ENCODE measurements around the gene ENO1.

ENO1 gene

GRCh38 chr1:8870103-8870502, 8.4 kb downstream of the ENO1 start:
- no peak for DNase-seq

DNA sequence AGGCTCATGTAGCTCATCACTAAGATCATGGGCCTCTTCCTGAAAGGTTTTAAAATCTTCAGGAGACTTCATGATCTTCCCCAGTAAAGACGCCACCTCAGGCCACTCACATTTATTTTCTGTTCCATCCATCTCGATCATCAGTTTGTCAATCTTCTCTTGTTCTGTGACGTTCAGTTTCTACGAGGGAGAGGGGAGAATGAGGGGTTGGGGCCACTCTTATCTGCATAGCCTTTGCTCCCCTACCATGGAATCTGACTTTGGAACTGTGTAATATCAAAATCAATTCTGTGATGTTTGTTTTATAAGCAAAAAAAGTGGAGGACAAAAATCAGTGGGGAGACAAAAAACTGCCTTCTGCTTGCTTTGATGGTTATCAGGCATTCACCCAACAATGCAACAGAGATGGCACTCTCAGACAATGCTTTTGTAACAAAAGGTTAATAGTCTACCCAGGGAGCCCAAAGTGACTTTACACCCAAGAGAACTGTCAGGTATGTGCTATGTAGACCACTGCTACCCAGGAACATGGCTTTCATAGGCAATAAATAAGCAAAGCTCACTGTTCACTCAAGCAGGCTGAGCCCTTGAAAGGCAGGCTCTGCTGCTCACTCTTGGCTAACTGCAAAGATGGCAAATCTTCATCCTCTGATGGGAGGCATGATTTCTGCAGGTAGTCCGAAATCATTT, 10.5 kb downstream of the ENO1 start:
- no peak for DNase-seq

- DNase-seq: no peak
Observed at GRCh38 chr1:8866792-8867415, 11.6 kb downstream of the ENO1 start.

DNA sequence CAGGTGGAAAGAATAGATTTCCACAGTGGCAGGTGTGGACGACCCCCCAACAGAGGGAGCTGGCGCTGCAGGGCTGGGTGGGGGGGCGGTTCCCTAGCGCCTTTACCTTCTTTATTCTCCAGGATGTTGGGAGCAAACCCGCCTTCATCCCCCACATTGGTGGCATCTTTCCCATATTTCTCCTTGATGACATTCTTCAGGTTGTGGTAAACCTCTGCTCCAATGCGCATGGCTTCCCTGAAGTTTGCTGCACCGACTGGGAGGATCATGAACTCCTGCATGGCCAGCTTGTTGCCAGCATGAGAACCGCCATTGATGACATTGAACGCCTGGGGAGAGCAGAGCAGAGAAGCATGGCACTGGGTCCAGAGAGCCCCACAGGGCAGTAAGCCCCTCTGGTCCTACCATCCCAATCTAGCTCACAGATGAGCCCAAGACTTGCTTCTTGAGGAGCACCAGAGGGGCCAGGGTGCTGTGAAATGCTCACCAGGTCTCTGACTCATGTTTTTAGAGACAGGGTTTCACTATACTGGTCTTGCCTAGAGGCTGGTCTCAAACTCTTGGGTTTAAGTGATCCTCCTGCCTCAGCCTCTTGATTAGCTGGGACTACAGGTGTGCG, 12.2 kb downstream of the ENO1 start:
- no peak for DNase-seq

DNA sequence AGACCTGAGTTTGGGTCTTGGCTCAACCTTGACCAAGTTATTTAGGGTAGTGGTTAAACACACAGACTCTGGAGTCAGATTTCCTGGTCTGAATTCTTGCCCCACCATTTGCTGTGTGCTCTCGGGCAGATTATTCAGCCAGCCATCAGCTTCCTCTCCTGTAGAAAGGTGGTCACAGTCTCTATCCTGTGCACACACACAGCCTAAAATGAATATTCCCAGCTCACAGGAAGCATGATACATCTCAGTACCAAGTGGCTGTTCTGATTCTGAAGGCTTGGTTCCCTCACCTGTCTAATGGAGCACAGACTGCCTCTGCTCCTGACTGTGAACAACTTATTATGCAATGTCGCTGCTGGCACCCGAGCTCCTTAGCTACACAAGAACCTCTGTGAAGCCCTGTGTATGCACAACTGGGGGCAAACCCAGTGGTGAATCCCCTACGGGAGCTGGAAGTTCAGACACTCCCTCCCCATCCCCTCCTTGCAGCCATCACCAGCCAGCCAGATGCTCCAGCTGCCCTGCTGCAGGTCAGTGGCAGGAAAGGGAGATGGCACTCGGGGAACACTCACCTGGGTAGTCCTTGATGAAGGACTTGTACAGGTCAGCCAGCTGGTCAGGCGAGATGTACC, 13.7 kb downstream of the ENO1 start:
- no peak for DNase-seq

DNA sequence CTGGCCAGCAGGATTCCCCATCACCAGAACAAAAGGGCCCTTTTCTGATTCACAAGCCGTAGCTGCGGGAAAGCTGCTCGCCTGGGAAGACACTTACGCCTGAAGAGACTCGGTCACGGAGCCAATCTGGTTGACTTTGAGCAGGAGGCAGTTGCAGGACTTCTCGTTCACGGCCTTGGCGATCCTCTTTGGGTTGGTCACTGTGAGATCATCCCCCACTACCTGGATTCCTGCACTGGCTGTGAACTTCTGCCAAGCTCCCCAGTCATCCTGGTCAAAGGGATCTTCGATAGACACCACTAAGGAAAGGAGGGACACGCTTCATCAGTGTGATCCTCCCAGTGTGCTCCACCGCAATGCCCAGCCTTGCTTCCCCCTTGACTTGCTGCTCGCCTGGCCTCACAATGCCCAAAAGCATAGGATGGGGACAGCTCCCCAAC, 14.7 kb downstream of the ENO1 start:
- no peak for DNase-seq

DNA sequence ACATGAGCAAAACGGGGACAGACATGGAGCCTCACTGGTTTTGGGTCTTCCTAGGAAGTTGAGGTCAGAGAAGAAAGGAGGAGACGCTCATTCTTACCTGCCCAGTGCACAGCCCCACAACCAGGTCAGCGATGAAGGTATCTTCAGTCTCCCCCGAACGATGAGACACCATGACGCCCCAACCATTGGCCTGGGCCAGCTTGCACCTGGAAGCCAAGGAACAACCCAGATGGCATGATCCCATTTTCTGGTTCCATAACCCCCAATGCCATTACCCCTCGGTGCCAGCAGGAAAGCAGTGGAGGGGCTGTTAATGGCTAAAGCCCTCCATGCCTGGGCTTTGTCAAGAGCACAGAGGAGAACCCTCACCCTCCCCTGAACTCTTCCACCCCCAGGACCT, 15.3 kb downstream of the ENO1 start:
- DNase-seq: no peak

- no peak for DNase-seq
Observed at GRCh38 chr1:8862528-8862927, 16.0 kb downstream of the ENO1 start.

- no peak for DNase-seq
Observed at GRCh38 chr1:8860738-8861516, 17.6 kb downstream of the ENO1 start.

DNA sequence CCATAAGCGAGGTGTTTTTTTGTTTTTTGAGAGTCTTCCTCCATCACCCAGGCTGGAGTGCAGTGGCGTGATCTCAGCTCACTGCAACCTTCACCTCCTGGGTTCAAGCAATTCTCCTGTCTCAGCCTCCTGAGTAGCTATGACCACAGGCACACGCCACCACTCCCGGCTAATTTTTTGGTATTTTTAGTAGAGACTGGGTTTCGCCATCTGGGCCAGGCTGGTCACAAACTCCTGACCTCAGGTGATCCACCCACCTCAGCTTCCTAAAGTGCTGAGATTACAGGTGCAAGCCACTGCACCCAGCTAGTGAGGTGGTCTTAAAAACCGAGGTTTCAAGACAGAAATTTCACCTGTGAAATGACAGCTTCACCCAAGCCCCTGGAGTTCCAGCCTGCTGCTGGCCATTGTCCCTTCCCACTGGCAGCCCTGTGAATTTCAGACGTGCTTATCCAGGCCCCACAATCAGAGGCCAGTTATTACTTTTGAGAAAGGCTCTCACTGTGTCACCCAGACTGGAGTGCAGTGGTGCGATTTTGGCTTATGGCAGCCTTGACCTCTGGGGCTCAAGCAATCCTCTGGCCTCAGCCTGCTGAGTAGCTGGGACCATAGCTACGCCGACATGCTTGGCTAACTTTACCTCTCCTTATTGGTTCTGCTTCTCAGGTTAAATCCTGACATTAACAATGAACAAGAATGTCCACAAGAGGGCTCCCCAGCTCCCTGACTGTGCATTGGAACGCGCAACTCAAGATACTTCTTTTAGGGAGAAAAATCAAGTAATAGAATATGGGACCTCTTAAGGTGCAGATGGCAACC, 19.4 kb downstream of the ENO1 start:
- DNase-seq: no peak

DNA sequence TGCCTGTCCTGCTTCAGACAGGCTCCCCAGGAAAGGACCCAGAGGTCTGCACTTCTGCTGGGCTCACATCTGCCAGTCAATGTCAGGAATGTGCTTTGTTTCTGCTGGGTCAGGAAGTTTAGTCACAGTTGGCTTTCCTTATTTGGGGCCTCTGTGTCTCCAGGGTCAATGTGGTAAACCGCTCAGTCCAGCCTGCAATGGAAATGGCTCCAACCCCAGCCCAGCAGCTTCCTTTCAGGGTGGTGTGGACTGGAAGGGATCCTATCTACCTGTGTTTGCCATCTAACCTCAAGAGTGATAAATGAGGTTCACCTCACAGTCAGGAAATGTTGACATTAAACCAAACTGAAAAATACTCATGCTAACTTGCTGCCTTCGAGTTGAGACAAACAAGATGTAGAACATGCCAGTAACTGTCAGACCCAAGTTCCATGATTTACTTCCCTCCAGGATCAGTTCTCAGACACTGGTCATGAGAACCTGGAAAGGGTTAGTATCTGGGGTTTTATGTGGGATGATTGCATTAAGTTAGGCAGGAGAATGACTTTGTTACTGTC, 20.3 kb downstream of the ENO1 start:
- DNase-seq: no peak

GRCh38 chr1:8856689-8857412, 21.6 kb downstream of the ENO1 start:
- DNase-seq: no peak

- DNase-seq: no peak
Observed at GRCh38 chr1:8854240-8854639, 24.2 kb downstream of the ENO1 start.

DNA sequence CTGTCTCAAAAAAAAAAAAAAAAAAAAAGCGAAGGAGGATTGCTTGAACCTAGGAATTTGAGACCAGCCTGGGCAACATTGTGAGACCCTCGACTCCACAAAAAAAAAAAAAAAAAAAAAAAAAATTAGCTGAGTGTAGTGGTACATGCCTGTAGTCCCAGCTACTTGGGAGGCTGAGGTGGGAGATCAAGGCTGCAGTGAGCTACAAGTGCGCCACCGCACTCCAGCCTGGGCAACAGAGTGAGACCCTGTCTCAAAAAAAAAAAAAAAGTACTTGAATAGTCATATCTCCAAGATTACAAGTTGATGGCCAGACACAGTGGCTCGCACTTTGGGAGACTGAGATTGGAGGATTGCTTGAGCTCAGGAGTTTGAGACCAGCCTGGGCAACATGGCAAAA, 27.4 kb downstream of the ENO1 start:
- DNase-seq: no peak

DNA sequence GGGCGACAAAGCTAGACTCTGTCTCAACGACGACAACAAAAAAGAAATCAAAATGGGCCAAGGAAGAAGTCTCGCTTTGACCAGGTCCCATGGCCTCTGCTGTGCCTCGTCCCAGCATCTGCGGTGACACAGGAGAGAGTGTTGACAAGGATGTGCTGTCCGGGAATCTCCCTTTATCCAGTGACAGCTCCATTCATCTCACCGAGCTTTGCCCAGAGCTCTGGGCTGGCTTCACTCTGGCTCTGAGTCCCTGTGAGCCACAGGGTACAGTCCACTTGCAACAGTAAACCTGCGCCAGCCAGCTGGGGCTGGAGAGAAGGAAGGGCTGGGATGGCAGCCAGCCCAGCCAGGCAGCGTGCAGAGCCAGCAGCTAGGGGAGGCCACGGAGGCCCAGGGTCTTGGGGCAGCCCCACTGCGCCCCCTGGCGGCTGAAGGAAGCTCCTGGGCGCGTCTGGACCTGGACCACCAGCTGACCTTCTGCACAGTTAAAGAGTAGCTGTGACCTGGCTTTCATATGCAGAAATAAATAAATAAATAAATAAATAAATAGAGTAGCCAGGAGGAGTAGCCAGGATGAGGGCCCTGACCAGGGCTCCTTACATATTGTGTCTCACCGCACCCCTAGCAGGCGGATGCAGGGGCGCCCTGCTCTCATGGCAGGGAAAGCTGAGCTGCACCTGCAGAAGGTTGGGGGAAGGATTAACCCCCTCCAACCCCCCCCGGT, 29.7 kb downstream of the ENO1 start:
- DNase-seq: peak; percentile 94

DNA sequence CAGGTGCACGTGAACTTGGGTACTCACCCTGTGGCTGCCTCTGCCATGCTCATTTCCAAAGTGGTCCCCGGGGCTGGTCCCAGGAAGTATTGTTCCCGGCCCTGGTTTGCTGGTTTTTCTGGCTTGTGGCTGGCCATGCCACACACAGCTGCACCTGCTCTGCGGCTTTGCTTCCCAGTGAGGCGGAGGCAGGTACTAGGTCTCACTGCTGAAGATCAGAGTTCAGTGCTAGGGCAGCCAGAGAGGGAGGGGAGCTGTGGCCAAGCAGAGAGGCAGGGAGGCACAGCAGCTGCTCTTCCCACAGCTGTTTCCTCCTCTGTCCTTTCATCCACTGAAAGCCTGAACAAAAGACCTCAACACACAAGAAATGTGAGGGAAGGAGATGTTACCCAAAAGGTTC, 30.5 kb downstream of the ENO1 start:
- peak; percentile 69 for DNase-seq

DNA sequence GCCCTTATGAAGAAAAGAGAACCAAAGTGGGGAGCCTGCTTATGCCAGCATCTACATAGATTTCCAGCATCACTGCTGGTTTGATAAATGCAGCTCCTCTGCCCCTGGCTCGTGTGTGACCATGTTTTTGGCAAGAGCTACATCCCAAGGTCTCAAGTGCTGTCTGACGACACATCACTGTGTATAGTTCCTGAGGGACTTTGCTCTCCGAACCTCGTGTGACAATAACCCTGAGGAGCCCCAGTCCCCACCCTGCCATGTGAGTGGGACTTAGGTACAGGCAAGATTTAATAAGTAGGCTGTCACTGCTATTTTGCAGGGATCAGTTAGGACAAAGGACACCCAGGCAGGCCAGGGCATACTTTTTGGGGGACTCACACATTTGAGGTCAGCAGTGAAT, 32.2 kb downstream of the ENO1 start:
- DNase-seq: no peak

- no peak for DNase-seq
Observed at GRCh38 chr1:8845104-8846097, 33.1 kb downstream of the ENO1 start.

DNA sequence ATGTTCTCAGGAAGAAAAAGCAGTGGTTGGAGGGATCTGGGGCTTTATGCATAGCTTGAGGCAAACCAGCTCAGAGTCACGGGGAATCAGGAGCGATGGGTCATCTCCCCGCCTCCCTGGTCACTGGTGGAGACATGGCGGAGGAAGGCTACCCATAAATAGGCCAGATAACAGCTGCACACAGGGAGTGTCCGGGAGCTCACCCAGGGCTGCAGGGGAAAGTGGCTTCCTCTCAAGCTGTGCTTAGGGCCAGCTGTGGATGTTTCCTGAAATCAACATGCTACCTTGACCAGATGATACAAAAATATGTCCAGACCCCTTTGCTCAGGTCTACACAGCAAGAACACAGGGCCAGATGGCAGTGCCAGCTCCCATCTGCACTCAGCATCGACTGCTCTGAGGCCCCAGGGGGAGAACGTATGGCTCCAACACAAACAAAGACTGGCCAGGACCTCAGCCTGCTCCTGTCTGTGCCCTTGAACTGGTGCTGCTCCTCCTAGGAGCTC, 33.9 kb downstream of the ENO1 start:
- peak; percentile 62 for DNase-seq
